ENCODE measurements around the gene PHF12. TPM values are rescaled to one million over a fixed set of nuclear protein-coding genes. Genes with fewer than 3 reads are reported as not detected.

Gene PHF12
- total RNA-seq, 1 experiment from 2014 or later: 79.1 TPM

DNA sequence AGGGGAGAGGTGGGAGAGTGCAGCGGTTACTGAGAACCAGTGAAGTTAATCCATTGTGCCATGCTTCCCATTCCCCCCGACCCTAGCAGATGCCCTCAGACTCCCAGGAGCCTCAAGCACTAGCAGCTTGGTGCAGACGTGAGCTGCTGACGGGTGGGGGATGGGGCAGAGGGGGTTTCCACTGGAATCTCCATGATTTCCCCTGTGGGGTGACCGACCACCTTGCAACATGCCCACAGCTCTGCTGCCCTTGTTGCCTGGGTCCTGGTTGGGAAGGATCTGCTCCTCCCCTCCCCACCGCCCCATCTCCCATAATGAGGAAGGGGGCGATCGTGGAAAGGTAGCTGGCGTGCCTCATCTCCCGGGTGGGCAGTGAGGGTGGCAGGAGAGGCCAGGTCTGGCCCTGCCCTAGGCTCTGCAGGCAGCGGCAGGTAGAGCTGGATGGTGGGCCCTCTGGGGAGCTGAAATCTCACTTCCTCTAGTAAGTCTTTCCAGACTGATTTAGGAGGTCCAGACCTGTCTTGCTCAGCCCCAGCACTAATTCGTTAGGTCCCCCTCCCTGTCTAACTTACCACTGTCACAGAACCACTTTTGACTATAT lies 63.3 kb downstream of the PHF12 start:
- BruUV-seq (replicated peaks): no TSS peak
- ChIA-PET CTCF (no interaction called here), POLR2A (interaction anchor here (0.6 kb wide), 1 partner anchor 39 kb away, joined by 4 read pairs; no protein-coding TSS in a partner anchor)
- Histone ChIP-seq H3K4me3 (ENCODE audit: low read depth in 2 of 2, low read length in 2 of 2) (no peak overlapping the region), H3K27ac (ENCODE audit: low read length) (no peak overlapping the region), H3K36me3 (ENCODE audit: control insufficient read depth, insufficient read depth, low read length) (no peaks in the 10 kb centered on the region), H3K4me1 (ENCODE audit: control insufficient read depth, insufficient read depth, low read length) (no peaks in the 10 kb centered on the region), H3K9me3 (ENCODE audit: control insufficient read depth, insufficient read depth, low read depth, low read length) (no peaks in the 10 kb centered on the region), H3K27me3 (ENCODE audit: control insufficient read depth, insufficient read depth, low read length) (no peaks in the 10 kb centered on the region)
- TF ChIP-seq, protein P1, sequence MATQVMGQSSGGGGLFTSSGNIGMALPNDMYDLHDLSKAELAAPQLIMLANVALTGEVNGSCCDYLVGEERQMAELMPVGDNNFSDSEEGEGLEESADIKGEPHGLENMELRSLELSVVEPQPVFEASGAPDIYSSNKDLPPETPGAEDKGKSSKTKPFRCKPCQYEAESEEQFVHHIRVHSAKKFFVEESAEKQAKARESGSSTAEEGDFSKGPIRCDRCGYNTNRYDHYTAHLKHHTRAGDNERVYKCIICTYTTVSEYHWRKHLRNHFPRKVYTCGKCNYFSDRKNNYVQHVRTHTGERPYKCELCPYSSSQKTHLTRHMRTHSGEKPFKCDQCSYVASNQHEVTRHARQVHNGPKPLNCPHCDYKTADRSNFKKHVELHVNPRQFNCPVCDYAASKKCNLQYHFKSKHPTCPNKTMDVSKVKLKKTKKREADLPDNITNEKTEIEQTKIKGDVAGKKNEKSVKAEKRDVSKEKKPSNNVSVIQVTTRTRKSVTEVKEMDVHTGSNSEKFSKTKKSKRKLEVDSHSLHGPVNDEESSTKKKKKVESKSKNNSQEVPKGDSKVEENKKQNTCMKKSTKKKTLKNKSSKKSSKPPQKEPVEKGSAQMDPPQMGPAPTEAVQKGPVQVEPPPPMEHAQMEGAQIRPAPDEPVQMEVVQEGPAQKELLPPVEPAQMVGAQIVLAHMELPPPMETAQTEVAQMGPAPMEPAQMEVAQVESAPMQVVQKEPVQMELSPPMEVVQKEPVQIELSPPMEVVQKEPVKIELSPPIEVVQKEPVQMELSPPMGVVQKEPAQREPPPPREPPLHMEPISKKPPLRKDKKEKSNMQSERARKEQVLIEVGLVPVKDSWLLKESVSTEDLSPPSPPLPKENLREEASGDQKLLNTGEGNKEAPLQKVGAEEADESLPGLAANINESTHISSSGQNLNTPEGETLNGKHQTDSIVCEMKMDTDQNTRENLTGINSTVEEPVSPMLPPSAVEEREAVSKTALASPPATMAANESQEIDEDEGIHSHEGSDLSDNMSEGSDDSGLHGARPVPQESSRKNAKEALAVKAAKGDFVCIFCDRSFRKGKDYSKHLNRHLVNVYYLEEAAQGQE (IDR thresholded peaks at IDR 0.05; ENCODE audit: insufficient read depth in 1 of 2, low read depth in 2 of 2, low read length in 1 of 2): no peak
- no peak for TF ChIP-seq POLR2AphosphoS5 (IDR thresholded peaks at IDR 0.05; ENCODE audit: low read depth, low read length)
- TF ChIP-seq TCF7L2 (IDR thresholded peaks at IDR 0.05; ENCODE audit: low read depth, low read length): no peak
- TF ChIP-seq SIN3A (IDR thresholded peaks at IDR 0.05; ENCODE audit: borderline replicate concordance, insufficient read depth, low read depth, low read length): no peak
- TF ChIP-seq, protein P2, sequence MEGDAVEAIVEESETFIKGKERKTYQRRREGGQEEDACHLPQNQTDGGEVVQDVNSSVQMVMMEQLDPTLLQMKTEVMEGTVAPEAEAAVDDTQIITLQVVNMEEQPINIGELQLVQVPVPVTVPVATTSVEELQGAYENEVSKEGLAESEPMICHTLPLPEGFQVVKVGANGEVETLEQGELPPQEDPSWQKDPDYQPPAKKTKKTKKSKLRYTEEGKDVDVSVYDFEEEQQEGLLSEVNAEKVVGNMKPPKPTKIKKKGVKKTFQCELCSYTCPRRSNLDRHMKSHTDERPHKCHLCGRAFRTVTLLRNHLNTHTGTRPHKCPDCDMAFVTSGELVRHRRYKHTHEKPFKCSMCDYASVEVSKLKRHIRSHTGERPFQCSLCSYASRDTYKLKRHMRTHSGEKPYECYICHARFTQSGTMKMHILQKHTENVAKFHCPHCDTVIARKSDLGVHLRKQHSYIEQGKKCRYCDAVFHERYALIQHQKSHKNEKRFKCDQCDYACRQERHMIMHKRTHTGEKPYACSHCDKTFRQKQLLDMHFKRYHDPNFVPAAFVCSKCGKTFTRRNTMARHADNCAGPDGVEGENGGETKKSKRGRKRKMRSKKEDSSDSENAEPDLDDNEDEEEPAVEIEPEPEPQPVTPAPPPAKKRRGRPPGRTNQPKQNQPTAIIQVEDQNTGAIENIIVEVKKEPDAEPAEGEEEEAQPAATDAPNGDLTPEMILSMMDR (IDR thresholded peaks at IDR 0.05): no peak
- DNase-seq (ENCODE audit: low read depth, low spot score) (no peak), ATAC-seq (0 out of 2 replicates have a peak, but pooled peaks have one; percentile 13)
- in situ Hi-C loops (cut with HindIII; ENCODE audit: low pct_unique_long_range_greater_than_20kb, low sequenced_read_pairs): no loop called here
- intact Hi-C loops (cut with micrococcal nuclease; ENCODE audit: unreplicated experiment): no loop called here

DNA sequence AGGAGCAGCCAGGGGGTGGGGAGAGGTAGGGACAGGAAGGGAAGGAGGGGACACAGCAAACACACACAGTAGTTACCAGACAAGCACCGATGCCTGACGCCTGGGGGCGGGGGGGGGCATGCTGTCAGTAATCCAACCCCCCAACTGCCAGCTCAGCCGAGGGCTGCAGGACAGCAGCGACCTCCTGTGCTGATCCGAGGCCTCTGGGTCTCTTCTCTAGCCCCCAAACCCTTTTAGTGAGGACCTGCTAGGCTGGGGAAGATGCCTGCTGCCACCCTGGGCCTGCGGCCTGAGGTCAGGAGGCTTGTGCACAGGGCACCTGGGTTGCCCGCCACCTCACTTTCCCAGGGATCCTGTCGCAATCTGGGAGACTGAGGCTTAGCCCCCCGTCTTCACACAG lies 65.4 kb downstream of the PHF12 start:
- in situ Hi-C loops (cut with HindIII; ENCODE audit: low pct_unique_long_range_greater_than_20kb, low sequenced_read_pairs): no loop called here
- POLR2A ChIA-PET: no interaction called here
- Histone ChIP-seq H3K36me3 (ENCODE audit: control insufficient read depth, insufficient read depth, low read length) (no peaks in the 10 kb centered on the region), H3K9me3 (ENCODE audit: control insufficient read depth, insufficient read depth, low read depth, low read length) (no peaks in the 10 kb centered on the region), H3K27ac (ENCODE audit: low read length) (no peak overlapping the region), H3K4me1 (ENCODE audit: control insufficient read depth, insufficient read depth, low read length) (no peaks in the 10 kb centered on the region), H3K4me3 (ENCODE audit: low read depth in 2 of 2, low read length in 2 of 2) (no peak overlapping the region), H3K27me3 (ENCODE audit: control insufficient read depth, insufficient read depth, low read length) (no peaks in the 10 kb centered on the region)
- CTCF ChIA-PET: interaction anchor here (0.6 kb wide), 1 partner anchor 122 kb away, joined by 3 read pairs; no protein-coding TSS in a partner anchor
- TF ChIP-seq TCF7L2 (IDR thresholded peaks at IDR 0.05; ENCODE audit: low read depth, low read length): no peak
- TF ChIP-seq POLR2AphosphoS5 (IDR thresholded peaks at IDR 0.05; ENCODE audit: low read depth, low read length): no peak
- TF ChIP-seq, protein P1 (IDR thresholded peaks at IDR 0.05; ENCODE audit: insufficient read depth in 1 of 2, low read depth in 2 of 2, low read length in 1 of 2): no peak
- TF ChIP-seq, protein P2 (IDR thresholded peaks at IDR 0.05): no peak
- TF ChIP-seq SIN3A (IDR thresholded peaks at IDR 0.05; ENCODE audit: borderline replicate concordance, insufficient read depth, low read depth, low read length): no peak
- intact Hi-C loops (cut with micrococcal nuclease; ENCODE audit: unreplicated experiment): no loop called here
- ATAC-seq (no peak), DNase-seq (ENCODE audit: low read depth, low spot score) (no peak)
- BruUV-seq (replicated peaks): no TSS peak
